Endothelial cell of coronary artery (primary cell): Measurements from ENCODE around the gene SLC25A47. TPM values are rescaled to one million over a fixed set of nuclear protein-coding genes. Genes with fewer than 3 reads are reported as not detected.

ENCODE experiments used
- total RNA-seq: library from RNA; depleted of rRNA; stranded (reverse); fragments of >200 nt; gene quantifications from 2 replicates; pipeline ENCODE4 v1.2.3, GENCODE V29; 2014

SLC25A47 gene
- not detected in 2 replicates for total RNA-seq

DNA sequence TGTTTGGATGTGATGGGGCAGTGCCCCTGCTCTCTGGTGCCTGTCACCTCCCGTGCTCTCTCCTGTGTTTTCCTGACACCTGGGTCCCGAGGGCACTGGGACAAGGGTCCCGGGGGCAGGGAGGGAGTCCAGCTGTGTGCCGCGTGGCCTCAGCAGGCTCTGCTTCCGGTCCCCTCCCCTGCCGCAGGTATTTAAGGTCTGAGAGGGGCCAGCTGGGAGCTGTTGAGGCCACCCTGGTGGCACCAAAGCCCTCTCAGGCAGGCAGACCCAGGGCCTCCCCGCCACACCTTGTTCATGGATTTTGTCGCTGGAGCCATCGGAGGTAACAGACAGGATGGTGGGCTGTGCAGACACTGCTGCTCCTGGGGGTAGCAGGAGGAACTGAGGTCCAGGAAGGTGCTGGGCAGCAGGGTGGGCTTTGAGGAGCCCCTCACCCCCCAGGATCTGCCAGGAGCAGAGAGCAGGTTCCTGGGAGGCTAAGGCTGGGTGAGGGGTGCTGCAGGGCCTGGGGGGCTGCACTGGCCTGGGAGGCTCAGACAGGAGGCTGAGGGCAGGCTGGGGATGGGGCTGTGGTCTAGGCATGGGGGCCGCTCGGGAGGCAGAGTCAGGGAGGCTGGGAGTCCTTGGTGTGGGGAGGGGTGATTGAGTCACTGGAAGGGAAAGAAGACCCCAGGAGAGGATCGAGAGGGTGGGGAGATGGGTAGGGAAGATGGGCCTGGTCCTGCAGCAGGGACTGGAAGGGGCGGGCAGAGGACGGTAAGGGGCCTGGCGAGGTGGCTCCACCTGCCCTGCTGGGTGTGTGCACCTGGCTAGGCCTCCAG lies at the start of gene SLC25A47:
Gene SLC25A47 (plus strand): TSS at position 219 of the 821 bp plus-strand sequence. CDS start 76 bp downstream, at position 295.

DNA sequence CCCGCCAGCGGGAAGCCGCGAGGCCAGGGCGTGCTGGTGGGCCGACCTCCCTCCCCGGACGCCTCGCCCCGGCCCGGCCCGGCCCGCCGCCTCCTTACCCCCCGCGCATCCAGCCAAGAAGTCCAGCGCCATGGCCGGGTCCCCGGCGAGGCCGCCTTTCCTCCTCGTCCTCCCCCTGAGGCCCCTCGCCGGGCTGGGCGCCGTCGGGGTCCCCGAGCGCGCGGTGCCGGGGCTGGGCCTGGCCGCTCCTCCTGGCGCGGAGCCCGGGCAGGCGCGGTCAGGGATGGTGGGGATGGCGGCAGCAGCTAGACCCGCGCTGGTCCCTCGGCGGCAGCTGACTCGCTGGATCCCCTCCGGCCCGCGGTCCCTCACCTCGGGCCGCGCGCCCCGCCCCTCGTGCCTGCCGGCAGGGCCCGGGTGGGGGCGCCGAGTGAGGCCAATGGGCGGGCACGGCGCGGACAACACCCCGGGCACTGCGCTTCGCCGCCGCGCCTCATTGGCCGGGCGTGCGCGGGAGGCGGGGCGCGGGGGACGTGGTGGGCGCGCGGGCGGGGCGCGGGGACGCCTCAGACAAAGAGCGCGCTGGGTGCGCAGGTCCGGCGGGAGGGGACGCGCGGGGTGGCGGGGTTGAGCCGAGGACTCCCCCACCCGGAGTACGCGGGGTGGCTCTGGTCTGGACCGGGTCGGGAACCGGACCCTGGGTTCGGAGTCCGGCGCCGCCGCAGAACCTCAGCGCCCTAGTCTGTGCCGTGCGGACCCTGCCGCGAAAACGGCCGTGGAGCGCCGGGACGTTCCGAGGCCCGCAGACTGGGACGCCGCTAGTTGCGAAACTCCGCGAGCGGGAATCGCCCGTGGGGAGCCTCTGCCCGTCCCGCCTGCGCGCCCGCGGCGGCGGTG lies 16.8 kb upstream of the SLC25A47 start, which contains the start of gene SLC25A29:
Gene SLC25A29 (minus strand): TSS at position 344 of the 897 bp plus-strand sequence. CDS start 212 bp downstream, at position 132.

DNA sequence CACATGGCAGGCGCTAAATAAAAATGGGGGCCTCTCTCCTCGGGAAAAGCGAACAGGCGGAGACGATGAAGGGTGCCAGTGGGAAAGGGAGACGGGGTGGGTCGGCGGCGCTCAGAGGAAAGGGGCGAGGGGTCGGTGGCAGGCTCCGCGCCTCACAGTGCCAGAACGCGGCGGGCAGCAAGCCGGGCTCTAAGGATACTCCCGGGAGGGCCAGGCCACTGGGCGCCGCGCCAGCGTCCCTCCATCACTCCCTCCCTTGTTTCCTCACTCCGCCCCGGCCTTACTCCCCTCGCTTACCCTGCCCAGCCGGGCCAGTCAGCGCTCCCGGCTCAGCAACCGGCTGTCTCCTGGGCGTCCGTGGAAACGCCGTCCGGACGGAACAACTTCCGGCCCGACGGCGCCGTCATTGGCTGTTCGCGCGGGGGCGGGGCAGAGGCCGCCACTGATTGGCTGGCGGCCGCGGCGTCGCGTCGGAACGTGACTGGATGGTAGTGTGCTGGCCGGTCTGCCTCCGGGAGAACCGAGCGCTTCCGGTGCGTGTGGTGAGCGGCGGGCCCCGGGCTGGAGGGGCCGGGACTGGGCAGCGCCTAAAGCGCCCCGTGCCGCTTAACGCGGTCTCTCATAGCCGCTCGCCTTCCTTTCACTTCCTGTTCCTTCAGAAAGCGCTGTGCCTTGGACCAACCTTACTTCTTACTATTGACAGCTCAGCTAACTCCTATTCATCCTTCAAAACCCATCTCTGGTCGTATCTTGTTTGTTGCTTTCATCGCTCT lies 53.0 kb downstream of the SLC25A47 start, which contains the start of gene WDR25:
Gene WDR25 (plus strand): TSS at position 523 of the 773 bp plus-strand sequence.

Other genes with a start within 250 kb of the SLC25A47 start
- 0.09 TPM in 1 of 2 replicates, not detected in the other for gene DEGS2, start 163.7 kb upstream of the SLC25A47 start, total RNA-seq
- 42.4 and 53.8 TPM in 2 replicates for gene YY1, start 84.2 kb upstream of the SLC25A47 start, total RNA-seq
- 37.3 and 42.4 TPM in 2 replicates for gene SLC25A29, start 16.9 kb upstream of the SLC25A47 start, total RNA-seq
- gene WDR25, start 53.1 kb downstream of the SLC25A47 start, total RNA-seq, result 16.8 and 18.6 TPM in 2 replicates